H9 (cell line): Measurements from ENCODE around the gene BLMH. TPM values are rescaled to one million over a fixed set of nuclear protein-coding genes. Genes with fewer than 3 reads are reported as not detected.

Source experiments
- DNase-seq: peaks from one replicate; pipeline ENCODE4 v3.0.0-alpha.2; 2017
- H2AFZ ChIP-seq: one replicate; pipeline ENCODE4 v1.6.1; 2013; ENCODE audit warnings: mild to moderate bottlenecking, low read length, control low read depth, moderate library complexity
- H2AK5ac ChIP-seq: 2 replicates; pipeline ENCODE4 v1.6.1; 2013; ENCODE audit warnings: low read length, control low read depth, mixed read lengths; ENCODE audit not compliant: insufficient read length
- H2BK120ac ChIP-seq: one replicate; pipeline ENCODE4 v1.6.1; 2013; ENCODE audit warnings: low read depth, mild to moderate bottlenecking, low read length, control low read depth, inconsistent platforms; ENCODE audit not compliant: poor library complexity, severe bottlenecking
- H2BK12ac ChIP-seq: 2 replicates; pipeline ENCODE4 v1.6.1; 2013; ENCODE audit warnings: low read length, control low read depth, mixed read lengths, low read depth; ENCODE audit not compliant: insufficient read length
- H2BK15ac ChIP-seq: 2 replicates; pipeline ENCODE4 v1.6.1; 2013; ENCODE audit warnings: low read depth, low read length, control low read depth
- H2BK20ac ChIP-seq: one replicate; pipeline ENCODE4 v1.6.1; 2013; ENCODE audit warnings: low read depth, mild to moderate bottlenecking, low read length, control low read depth, inconsistent platforms; ENCODE audit not compliant: poor library complexity, severe bottlenecking
- H2BK5ac ChIP-seq: 2 replicates; pipeline ENCODE4 v1.6.1; 2013; ENCODE audit warnings: low read length, control low read depth, mixed read lengths; ENCODE audit not compliant: insufficient read length
- H3K14ac ChIP-seq: 2 replicates; pipeline ENCODE4 v1.6.1; 2013; ENCODE audit warnings: low read length, control low read depth; ENCODE audit not compliant: insufficient read depth
- H3K18ac ChIP-seq: 2 replicates; pipeline ENCODE4 v1.6.1; 2013; ENCODE audit warnings: low read depth, mild to moderate bottlenecking, mixed read lengths, low read length, control low read depth; ENCODE audit not compliant: insufficient read length
- H3K23ac ChIP-seq: 2 replicates; pipeline ENCODE4 v1.6.1; 2013; ENCODE audit warnings: low read length, control low read depth, mixed read lengths, low read depth; ENCODE audit not compliant: insufficient read length
- H3K23me2 ChIP-seq: 2 replicates; pipeline ENCODE4 v1.6.1; 2013; ENCODE audit warnings: low read depth, mild to moderate bottlenecking, mixed read lengths, low read length, control low read depth; ENCODE audit not compliant: insufficient read length, poor library complexity, severe bottlenecking
- H3K27ac ChIP-seq: 2 replicates; pipeline ENCODE4 v1.5.1; 2013; ENCODE audit warnings: low read length, control low read depth, mixed read lengths, low read depth; ENCODE audit not compliant: insufficient read length
- H3K27me3 ChIP-seq: 2 replicates; pipeline ENCODE4 v1.6.1; 2013; ENCODE audit warnings: low read length, control low read depth, inconsistent platforms; ENCODE audit not compliant: insufficient read depth
- H3K4ac ChIP-seq: 2 replicates; pipeline ENCODE4 v1.6.1; 2013; ENCODE audit warnings: low read depth, mild to moderate bottlenecking, control low read depth, inconsistent platforms, low read length, moderate library complexity
- H3K4me1 ChIP-seq: 2 replicates; pipeline ENCODE4 v1.6.1; 2013; ENCODE audit warnings: low read length, control low read depth, inconsistent platforms; ENCODE audit not compliant: insufficient read depth
- H3K4me2 ChIP-seq: 2 replicates; pipeline ENCODE4 v1.6.1; 2013; ENCODE audit warnings: low read length, control low read depth, mixed read lengths; ENCODE audit not compliant: insufficient read length, insufficient read depth
- H3K56ac ChIP-seq: 2 replicates; pipeline ENCODE4 v1.6.1; 2013; ENCODE audit warnings: low read depth, mild to moderate bottlenecking, mixed read lengths, low read length, control low read depth; ENCODE audit not compliant: insufficient read length
- H3K79me1 ChIP-seq: 2 replicates; pipeline ENCODE4 v1.6.1; 2013; ENCODE audit warnings: low read depth, mild to moderate bottlenecking, moderate library complexity, low read length, control low read depth, inconsistent platforms; ENCODE audit not compliant: insufficient read depth, poor library complexity, severe bottlenecking
- H3K79me2 ChIP-seq: 2 replicates; pipeline ENCODE4 v1.6.1; 2013; ENCODE audit warnings: low read length, control low read depth, inconsistent platforms; ENCODE audit not compliant: insufficient read depth
- H3K9ac ChIP-seq: 2 replicates; pipeline ENCODE4 v1.6.1; 2013; ENCODE audit warnings: low read length, control low read depth, mixed read lengths; ENCODE audit not compliant: insufficient read length; ENCODE audit errors: extremely low read depth
- H3K9me3 ChIP-seq: one replicate; pipeline ENCODE4 v1.6.1; 2013; ENCODE audit warnings: low read depth, low read length, inconsistent platforms; ENCODE audit not compliant: control insufficient read depth
- H3T11ph ChIP-seq: one replicate; pipeline ENCODE4 v1.6.1; 2013; ENCODE audit warnings: mild to moderate bottlenecking, low read length, control low read depth, inconsistent platforms
- H4K20me1 ChIP-seq: one replicate; pipeline ENCODE4 v1.6.1; 2013; ENCODE audit not compliant: control insufficient read depth, insufficient read length, insufficient read depth
- H4K5ac ChIP-seq: 2 replicates; pipeline ENCODE4 v1.6.1; 2013; ENCODE audit warnings: low read depth, mild to moderate bottlenecking, mixed read lengths, low read length, control low read depth; ENCODE audit not compliant: insufficient read length
- H4K8ac ChIP-seq: replicated peaks from 2 replicates; pipeline ENCODE4 v1.6.1; 2013; ENCODE audit warnings: low read length, control low read depth, mixed read lengths, low read depth; ENCODE audit not compliant: insufficient read length
- H4K91ac ChIP-seq: 2 replicates; pipeline ENCODE4 v1.6.1; 2013; ENCODE audit warnings: low read depth, mild to moderate bottlenecking, moderate library complexity, mixed read lengths, low read length, control low read depth; ENCODE audit not compliant: insufficient read length
- H3K27ac Mint-ChIP-seq, 3 experiments: 2 replicates in 2 of 3; 3 replicates in 1 of 3; pipeline ENCODE4 v1.8.0; 2020 to 2021; ENCODE audit warnings: mixed read lengths in 3 of 3, mild to moderate bottlenecking in 1 of 3, moderate library complexity in 1 of 3
- H3K27me3 Mint-ChIP-seq: 2 replicates; pipeline ENCODE4 v1.8.0; 2021; ENCODE audit warnings: low read depth, mild to moderate bottlenecking, moderate library complexity, mixed read lengths
- H3K36me3 Mint-ChIP-seq, 3 experiments: 2 replicates in 2 of 3; 3 replicates in 1 of 3; pipeline ENCODE4 v1.8.0; 2020 to 2021; ENCODE audit warnings: low read depth in 3 of 3, mixed read lengths in 3 of 3; ENCODE audit not compliant: insufficient read depth in 1 of 3
- H3K4me1 Mint-ChIP-seq, 2 experiments: 2 replicates each; pipeline ENCODE4 v1.8.0; 2020; ENCODE audit warnings: mixed read lengths in 2 of 2
- H3K4me3 Mint-ChIP-seq, 2 experiments: 2 replicates in 1 of 2; 3 replicates in 1 of 2; pipeline ENCODE4 v1.8.0; 2020 to 2021; ENCODE audit warnings: mild to moderate bottlenecking in 2 of 2, mixed read lengths in 2 of 2, moderate library complexity in 1 of 2
- H3K9me3 Mint-ChIP-seq, 2 experiments: 2 replicates in 1 of 2; 3 replicates in 1 of 2; pipeline ENCODE4 v1.8.0; 2020; ENCODE audit warnings: mild to moderate bottlenecking in 2 of 2, mixed read lengths in 2 of 2, moderate library complexity in 1 of 2
- CTCF ChIP-seq: fragments of 200-600 bp; sonication (generic); conservative IDR thresholded peaks from 3 replicates; pipeline ENCODE4 v1.8.0; 2021; ENCODE audit warnings: antibody characterized with exemption, mild to moderate bottlenecking
- WGBS: extraction: QIAGEN DNeasy Blood & Tissue Kit; methylation state at CpG from one replicate; pipeline ENCODE4 v1.1.7; 2013; ENCODE audit warnings: missing lambda C conversion rate, low lambda C conversion rate, mixed read lengths; ENCODE audit not compliant: insufficient read length; ENCODE audit errors: extremely low coverage; 5-methylcytosine and 5-hydroxymethylcytosine counted together
- total RNA-seq: library from RNA; stranded (reverse); gene quantifications from 2 replicates; pipeline ENCODE4 v1.2.1, GENCODE V29; 2021

Gene BLMH
- total RNA-seq, 1 experiment from 2014 or later, result 74.7 TPM

GRCh38 chr17:30256756-30257506 lies 34.8 kb downstream of the BLMH start:
- Mint-ChIP-seq H3K27ac (no peak overlapping the region), H3K27me3 (no peaks in the 10 kb centered on the region), H3K36me3 (peaks cover 0 to 24% (median 16%) of the 10 kb centered on the region in 3 experiments; a peak in 5 of 7 replicates), H3K4me3 (no peak overlapping the region), H3K4me1 (no peaks in the 10 kb centered on the region), H3K9me3 (no peaks in the 10 kb centered on the region)
- Histone ChIP-seq H3K14ac (no peak overlapping the region), H3K18ac (no peak overlapping the region), H3K23ac (no peak overlapping the region), H3T11ph (no peak overlapping the region), H2BK15ac (no peak overlapping the region), H3K9me3 (no peaks in the 10 kb centered on the region), H2AFZ (no peak overlapping the region), H3K27ac (no peak overlapping the region), H2BK12ac (no peak overlapping the region), H4K5ac (no peak overlapping the region), H2BK20ac (no peak overlapping the region), H3K4ac (no peak overlapping the region), H3K56ac (no peak overlapping the region), H3K9ac (no peak overlapping the region), H3K27me3 (no peaks in the 10 kb centered on the region), H4K8ac (no peak overlapping the region), H3K23me2 (no peaks in the 10 kb centered on the region), H3K79me2 (no peaks in the 10 kb centered on the region), H3K4me2 (no peak overlapping the region), H2AK5ac (no peak overlapping the region), H4K20me1 (no peaks in the 10 kb centered on the region), H2BK120ac (no peak overlapping the region), H4K91ac (no peak overlapping the region), H2BK5ac (no peak overlapping the region), H3K4me1 (no peaks in the 10 kb centered on the region), H3K79me1 (no peaks in the 10 kb centered on the region)
- no CpG with 5 or more reads among the region's 5 CpGs for WGBS
- no peak for DNase-seq
- no peak for TF ChIP-seq CTCF
